Measurements from ENCODE around the gene TYW1.
A peak's percentile ranks its signal among the peaks of the same experiment; 100 is the strongest.
"Not testable (repeated sequence)": the region's sequence is repeated elsewhere in the genome, so short reads cannot be mapped to it uniquely, and the experiment has no call there.

The TYW1 gene

GRCh38 chr7:66995050-66995776, 1.4 kb upstream of the TYW1 start, which contains the start of gene SBDS:
Gene SBDS (minus strand): TSS chr7:66995586. CDS start chr7:66995417, 169 bp downstream.
- DNase-seq: peak; percentile 95

DNA sequence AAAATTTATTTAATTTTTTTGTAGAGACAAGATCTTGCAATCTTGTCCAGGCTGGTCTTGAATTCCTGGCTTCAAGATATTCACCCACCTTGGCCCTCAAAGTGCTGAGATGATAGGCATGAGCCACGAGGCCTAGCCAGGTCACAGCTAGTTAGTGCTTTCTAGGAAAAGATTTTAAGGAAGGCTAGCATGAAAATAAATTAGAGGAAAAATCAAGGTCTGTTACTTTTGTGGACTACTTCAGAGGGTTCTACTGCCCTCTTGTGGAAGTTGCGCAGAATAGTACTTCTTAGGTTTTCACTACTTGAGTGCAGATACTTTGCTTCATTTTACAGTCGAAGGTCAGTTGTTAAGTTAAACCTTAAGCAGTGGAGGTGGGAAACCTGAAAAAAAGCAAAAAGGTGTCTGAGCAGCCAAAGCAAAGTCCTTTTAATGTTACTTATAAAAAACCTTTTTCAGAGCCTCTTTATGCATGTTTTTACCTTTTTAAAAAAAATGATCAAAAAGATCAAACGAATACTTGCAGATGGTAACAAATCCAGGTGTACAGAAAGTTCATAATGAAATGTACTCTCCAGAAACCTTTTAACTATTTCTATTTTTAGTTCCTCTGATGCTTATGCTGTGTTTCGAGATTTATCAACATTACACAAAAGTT, 4.1 kb downstream of the TYW1 start:
- DNase-seq: not testable (repeated sequence)

GRCh38 chr7:67004145-67004544, 7.5 kb downstream of the TYW1 start:
- not testable (repeated sequence) for DNase-seq

GRCh38 chr7:67006965-67007364, 10.3 kb downstream of the TYW1 start:
- DNase-seq: no peak

DNA sequence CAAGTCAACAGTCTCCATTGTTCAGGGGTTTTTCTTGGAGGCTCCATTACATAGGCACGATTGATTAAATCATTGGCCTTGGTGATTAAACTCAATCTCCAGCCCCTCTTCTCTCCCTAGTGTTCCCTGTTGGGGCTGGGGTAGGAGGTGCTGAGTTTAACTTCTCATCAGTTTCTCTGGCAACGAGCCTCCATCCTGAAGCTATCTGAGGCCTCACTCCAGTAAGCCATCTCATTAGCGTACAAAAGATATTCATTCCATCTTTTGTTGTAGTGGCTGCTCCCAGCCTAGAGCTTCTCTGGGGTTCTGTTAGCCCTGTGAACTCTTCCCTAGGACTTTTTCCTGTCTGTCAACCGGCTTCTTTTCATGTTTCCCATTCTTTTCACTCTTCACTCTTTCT, 11.6 kb downstream of the TYW1 start:
- no peak for DNase-seq

DNA sequence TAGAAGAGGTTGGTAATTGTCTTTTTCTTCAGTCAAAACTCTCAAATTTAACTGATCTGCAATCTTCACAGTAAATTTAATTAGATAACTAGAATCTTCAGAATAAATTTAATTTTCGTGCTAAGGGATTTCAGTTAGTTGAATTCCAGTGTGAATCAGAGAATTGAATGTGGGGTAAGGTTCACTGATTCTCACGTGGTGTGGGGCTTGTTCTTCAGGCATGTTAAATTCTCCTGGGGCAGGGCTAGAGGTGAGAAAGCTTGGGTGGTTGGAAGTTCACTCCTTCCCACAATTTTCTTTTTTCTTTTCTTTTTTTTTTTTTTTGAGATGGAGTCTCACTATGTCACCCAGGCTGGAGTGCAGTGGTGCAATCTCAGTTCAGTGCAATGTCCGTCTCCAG, 13.0 kb downstream of the TYW1 start:
- not testable (repeated sequence) for DNase-seq

DNA sequence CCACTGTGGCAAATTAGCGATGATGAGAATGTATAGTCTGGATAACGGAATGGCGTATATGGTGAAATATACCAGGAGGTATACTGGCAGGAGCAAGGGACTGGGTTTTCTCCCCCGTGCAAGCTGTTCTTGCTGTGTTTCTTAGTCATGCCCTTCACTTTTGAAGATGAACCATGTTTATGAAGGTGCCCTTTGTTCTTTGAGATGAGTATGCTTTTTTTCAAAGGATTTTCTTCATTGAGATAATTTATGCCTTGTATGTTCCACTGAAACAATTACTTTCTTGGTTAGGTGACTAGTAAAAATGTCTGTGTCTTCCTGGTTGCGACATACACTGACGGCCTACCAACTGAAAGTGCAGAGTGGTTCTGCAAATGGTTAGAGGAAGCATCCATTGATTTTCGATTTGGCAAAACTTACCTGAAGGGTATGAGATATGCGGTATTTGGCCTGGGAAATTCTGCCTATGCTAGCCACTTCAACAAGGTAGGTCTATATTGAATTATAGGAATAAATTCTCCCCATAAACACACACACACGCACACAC, 17.5 kb downstream of the TYW1 start:
- DNase-seq: not testable (repeated sequence)

- DNase-seq: not testable (repeated sequence)
Observed at GRCh38 chr7:67017971-67018370, 21.3 kb downstream of the TYW1 start.

- DNase-seq: no peak
Observed at GRCh38 chr7:67018940-67019339, 22.3 kb downstream of the TYW1 start.

- no peak for DNase-seq
Observed at GRCh38 chr7:67019562-67020390, 23.1 kb downstream of the TYW1 start.

GRCh38 chr7:67021260-67021659, 24.6 kb downstream of the TYW1 start:
- DNase-seq: no peak

DNA sequence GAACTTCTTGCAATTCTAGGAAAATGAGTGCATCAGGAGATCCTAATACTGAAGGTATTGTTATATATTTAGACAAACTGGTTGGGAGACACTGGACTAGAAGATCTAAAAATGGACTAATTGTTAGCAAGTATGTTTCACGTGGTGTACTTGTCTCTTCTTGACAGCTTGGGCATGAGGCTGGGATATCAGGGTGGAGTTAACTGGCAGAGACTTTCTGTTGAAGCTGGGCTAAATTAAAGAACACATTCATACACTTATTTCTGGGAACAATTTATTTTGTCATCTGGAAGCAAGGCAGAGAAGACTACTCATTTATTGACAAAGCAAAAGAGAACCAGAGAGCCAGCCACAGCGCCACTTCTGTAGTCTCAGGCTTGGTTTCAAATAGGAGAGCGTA, 25.9 kb downstream of the TYW1 start:
- DNase-seq: no peak

DNA sequence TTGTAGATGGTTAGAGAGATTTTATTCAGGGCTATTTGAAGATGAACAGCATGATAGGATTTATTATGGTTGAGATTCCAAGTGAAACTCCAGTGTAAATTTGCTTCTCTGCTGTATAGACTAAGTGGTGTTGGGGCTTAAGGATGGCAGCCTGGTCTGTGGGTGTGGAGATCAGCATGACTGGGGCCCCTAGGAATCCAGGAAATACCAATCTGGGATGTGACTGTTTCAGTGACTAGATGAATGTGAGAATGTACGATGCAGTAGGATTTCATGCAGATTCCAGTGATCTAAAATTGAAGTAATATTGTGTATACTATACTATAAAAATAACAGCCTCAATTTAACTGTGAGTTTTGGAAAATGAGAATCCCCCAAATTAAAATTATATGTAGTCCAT, 28.8 kb downstream of the TYW1 start:
- DNase-seq: not testable (repeated sequence)

- not testable (repeated sequence) for DNase-seq
Observed at GRCh38 chr7:67031685-67032084, 35.1 kb downstream of the TYW1 start.

DNA sequence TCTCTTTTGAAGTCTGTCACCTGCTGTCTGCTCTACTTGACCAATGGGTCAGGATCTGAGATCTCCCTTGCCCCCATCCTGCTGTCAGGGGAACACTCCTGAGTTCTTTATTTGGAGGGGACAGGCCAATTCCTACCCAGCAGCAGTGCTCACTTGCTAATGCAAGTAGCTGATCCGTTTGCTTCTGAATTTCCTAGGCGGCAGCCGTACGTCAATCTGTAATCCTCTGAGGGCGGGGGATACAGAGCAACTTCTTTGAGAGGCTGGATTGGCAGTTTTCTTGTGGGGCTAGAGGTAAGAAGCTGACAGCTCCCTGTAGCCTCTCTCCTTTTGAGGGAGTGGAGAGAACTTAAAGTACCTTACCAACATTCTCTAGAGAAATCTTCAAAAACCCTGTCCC, 36.6 kb downstream of the TYW1 start:
- no peak for DNase-seq

DNA sequence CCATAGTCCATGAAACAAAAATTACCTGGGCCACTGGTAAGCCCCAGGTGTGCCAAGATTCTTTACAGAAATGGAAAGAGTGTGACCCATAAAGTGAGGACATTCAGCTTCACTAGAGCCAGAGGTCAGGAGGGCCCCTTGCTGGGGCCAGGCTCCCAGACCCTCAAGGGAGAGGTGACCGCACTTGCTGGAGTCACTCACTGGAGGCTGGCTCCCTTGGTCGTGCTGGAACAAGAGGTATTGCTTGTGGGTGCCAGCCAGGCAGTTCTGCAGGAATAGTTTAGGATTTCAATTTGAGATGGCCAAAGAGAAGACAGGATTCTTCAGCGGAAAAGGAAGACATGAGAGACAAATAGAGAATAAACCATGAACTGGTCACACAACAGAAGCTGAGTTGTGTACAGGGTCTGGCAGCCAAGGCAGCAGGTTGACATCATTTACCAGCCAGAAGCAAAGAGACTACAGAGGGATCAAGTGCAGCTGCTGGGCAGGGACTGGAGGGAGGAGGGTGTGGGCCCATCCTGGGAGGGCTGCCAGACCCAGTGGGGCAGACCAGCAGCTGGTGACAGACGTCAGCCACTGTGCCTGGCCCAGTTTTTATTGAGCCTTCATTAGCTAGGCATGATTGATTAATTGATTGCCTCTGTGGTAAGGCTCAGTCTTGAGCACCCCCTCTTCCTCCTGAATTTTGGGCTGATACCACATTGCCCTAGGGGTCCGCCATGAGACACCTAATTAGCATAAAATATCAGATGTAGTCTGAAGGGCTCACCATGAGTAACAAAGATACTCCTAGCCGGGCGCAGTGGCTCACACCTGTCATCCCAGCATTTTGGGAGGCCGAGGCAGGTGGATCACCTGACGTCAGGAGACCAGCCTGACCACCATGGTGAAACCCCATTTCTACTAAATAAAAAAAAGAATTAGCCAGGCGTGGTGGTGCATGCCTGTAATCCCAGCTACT, 40.1 kb downstream of the TYW1 start:
- not testable (repeated sequence) for DNase-seq

- not testable (repeated sequence) for DNase-seq
Observed at GRCh38 chr7:67040832-67041231, 44.2 kb downstream of the TYW1 start.

DNA sequence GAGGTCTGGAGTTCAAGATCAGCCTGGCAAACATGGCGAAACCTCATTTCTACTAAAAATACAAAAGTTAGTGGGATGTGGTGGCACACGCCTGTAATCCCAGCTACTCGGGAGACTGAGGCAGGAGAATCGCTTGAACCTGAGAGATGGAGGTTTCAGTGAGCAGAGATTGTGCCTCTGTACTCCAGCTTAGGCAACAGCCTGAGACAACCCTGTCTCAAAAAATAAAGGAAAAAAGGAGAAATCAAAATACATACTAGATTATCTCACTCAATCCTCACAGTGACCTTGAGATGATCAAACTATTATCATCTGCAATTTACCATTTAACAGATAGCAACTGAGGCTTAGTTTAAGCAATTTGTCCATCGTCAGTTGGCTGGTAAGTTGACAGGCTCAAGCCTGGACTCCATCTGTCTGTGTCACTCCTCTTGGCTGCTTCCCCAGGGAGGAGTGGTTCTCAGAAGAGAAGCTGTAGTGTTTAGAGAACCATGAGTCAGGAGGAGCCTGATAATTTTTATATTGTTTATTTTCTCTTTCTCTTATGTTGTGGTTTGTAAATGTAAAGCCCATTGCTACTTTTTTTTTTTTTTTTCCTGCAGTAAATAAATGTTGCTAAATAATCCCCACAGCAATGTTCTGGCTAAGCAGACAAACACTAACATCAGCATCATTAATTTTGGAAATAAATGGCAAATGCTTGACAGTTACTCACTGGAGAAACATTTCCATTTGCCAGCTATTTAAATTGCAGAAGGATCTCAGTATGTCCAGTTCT, 46.3 kb downstream of the TYW1 start:
- DNase-seq: not testable (repeated sequence)

GRCh38 chr7:67043559-67043930, 46.9 kb downstream of the TYW1 start:
- not testable (repeated sequence) for DNase-seq

DNA sequence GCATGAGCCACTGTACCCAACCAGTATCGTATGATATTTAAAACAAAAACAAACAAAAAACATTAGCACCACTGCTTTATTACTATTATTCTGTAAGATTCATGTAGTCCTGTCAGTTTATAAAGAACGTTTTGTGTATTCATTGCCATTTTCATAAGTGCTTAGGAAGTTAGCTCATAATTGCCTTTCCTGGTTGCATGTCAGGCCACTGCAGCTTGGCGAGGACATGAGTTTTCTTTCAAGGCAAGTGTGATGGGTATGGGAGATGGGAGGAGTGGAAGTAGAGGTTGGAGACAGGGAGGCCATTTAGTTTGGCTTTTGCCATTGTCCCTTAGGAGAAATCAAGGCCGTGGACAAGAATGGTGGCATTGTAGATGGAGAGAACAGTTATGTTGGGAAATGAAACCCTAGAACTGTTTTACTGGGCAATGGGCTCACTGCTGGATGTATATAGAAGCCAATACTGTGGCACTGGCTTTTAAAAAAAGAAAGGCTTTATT, 48.9 kb downstream of the TYW1 start:
- no peak for DNase-seq

- not testable (repeated sequence) for DNase-seq
Observed at GRCh38 chr7:67046819-67047218, 50.2 kb downstream of the TYW1 start.

Data from activated naive CD4-positive, alpha-beta T cell treated with Interleukin-2 at 50 U/mL for 16 hours (primary cell).